B cell (primary cell): Measurements from ENCODE around the gene VPS13A. TPM values are rescaled to one million over a fixed set of nuclear protein-coding genes. Genes with fewer than 3 reads are reported as not detected.
"Not testable (repeated sequence)": the region's sequence is repeated elsewhere in the genome, so short reads cannot be mapped to it uniquely, and the experiment has no call there.

Source experiments
- ATAC-seq: fragments of 200-7000 bp; cut with Tn5 transposase; one replicate; pipeline ENCODE4 v1.10.0; 2021; ENCODE audit warnings: low read depth, mild to moderate bottlenecking, moderate number of reproducible peaks, moderate library complexity
- CTCF ChIA-PET: fragments of 350-600 bp; sonication (Branson Sonifier 250); formaldehyde crosslinking; loops from one replicate; lab custom pipeline; 2021; ENCODE audit warnings: antibody characterized with exemption, inconsistent platforms; lab: Charles Lee
- POLR2A ChIA-PET: fragments of 350-600 bp; sonication (Branson Sonifier 250); formaldehyde crosslinking; loops from one replicate; lab custom pipeline; 2021; ENCODE audit warnings: antibody characterized with exemption; lab: Charles Lee
- DNase-seq: peaks from one replicate; pipeline ENCODE4 v3.0.0; 2013
- H2AFZ ChIP-seq: 2 replicates; pipeline ENCODE4 v1.6.1; 2012; ENCODE audit warnings: mild to moderate bottlenecking, low read depth, low read length; ENCODE audit not compliant: insufficient read depth, poor library complexity, severe bottlenecking
- H3K27ac ChIP-seq, 2 donors: 1 replicate in 1 of 2; 2 replicates in 1 of 2; pipeline ENCODE4 v1.5.1; 2012 to 2013; ENCODE audit warnings: low read length in 2 of 2, mild to moderate bottlenecking in 2 of 2, moderate library complexity in 1 of 2
- H3K27me3 ChIP-seq, 4 experiments: fragments of 200-600 bp in 1 of 4; sonication (generic) in 1 of 4; replicated peaks in 1 of 4; 1 replicate in 2 of 4; 2 replicates in 2 of 4; pipeline versions ENCODE4 v1.6.1 to v1.7.0; 2013 to 2016; ENCODE audit warnings: low read length in 3 of 4, mild to moderate bottlenecking in 2 of 4, mixed read lengths in 1 of 4, moderate library complexity in 1 of 4; ENCODE audit not compliant: insufficient read depth in 4 of 4, control insufficient read depth in 3 of 4; ENCODE audit errors: control extremely low read depth in 1 of 4
- H3K36me3 ChIP-seq, 2 experiments: replicated peaks in 1 of 2; 1 replicate in 1 of 2; 2 replicates in 1 of 2; pipeline versions ENCODE4 v1.6.1 to v1.7.1; 2013; ENCODE audit warnings: low read length in 1 of 2; ENCODE audit not compliant: insufficient read depth in 2 of 2, control insufficient read depth in 1 of 2; ENCODE audit errors: control extremely low read depth in 1 of 2, extremely low read depth in 1 of 2
- H3K4me1 ChIP-seq, 2 donors: fragments of 200-600 bp in 1 of 2; sonication (generic) in 1 of 2; 1 replicate in 1 of 2; 2 replicates in 1 of 2; pipeline versions ENCODE4 v1.5.1 to v1.6.1; 2013 to 2017; ENCODE audit warnings: low read length in 2 of 2; ENCODE audit not compliant: control insufficient read depth in 2 of 2, insufficient read depth in 2 of 2
- H3K4me2 ChIP-seq: replicated peaks from 2 replicates; pipeline ENCODE3; 2012; ENCODE audit warnings: mild to moderate bottlenecking, low read depth, low read length; ENCODE audit not compliant: poor library complexity, severe bottlenecking
- H3K4me3 ChIP-seq, 5 experiments: fragments of 200-600 bp in 1 of 5; sonication (generic) in 1 of 5; 1 replicate in 3 of 5; 2 replicates in 2 of 5; pipeline versions ENCODE4 v1.5.1 to v1.7.0; 2011 to 2016; ENCODE audit warnings: low read length in 4 of 5, mild to moderate bottlenecking in 4 of 5, low read depth in 2 of 5, control low read depth in 1 of 5, moderate library complexity in 1 of 5; ENCODE audit not compliant: insufficient read depth in 1 of 5; ENCODE audit errors: control extremely low read depth in 1 of 5, extremely low read depth in 1 of 5
- H3K79me2 ChIP-seq: fragments of 200-600 bp; sonication (generic); one replicate; pipeline ENCODE4 v1.6.0; 2016; ENCODE audit warnings: low read length; ENCODE audit not compliant: control insufficient read depth, insufficient read depth
- H3K9ac ChIP-seq: fragments of 200-600 bp; sonication (generic); 2 replicates; pipeline ENCODE4 v1.6.1; 2017; ENCODE audit warnings: mild to moderate bottlenecking, low read length, moderate library complexity
- H3K9me3 ChIP-seq, 3 donors: one replicate each; pipeline versions ENCODE4 v1.6.1 to v1.7.1; 2013; ENCODE audit warnings: low read length in 2 of 3; ENCODE audit not compliant: control insufficient read depth in 2 of 3, insufficient read depth in 1 of 3; ENCODE audit errors: control extremely low read depth in 1 of 3
- H4K20me1 ChIP-seq: 2 replicates; pipeline ENCODE4 v1.6.0; 2012; ENCODE audit warnings: mild to moderate bottlenecking, low read length; ENCODE audit not compliant: insufficient read depth, control insufficient read depth, poor library complexity, severe bottlenecking
- H3K27ac Mint-ChIP-seq: one replicate; pipeline ENCODE4 v1.8.0; 2021; ENCODE audit warnings: mixed read lengths
- H3K27me3 Mint-ChIP-seq: one replicate; pipeline ENCODE4 v1.8.0; 2021; ENCODE audit warnings: mixed read lengths
- H3K4me1 Mint-ChIP-seq: one replicate; pipeline ENCODE4 v1.8.0; 2021; ENCODE audit warnings: mixed read lengths
- H3K4me3 Mint-ChIP-seq: one replicate; pipeline ENCODE4 v1.8.0; 2021; ENCODE audit warnings: mixed read lengths
- H3K9me3 Mint-ChIP-seq: one replicate; pipeline ENCODE4 v1.8.0; 2022; ENCODE audit warnings: mixed read lengths; ENCODE audit not compliant: insufficient read depth
- EZH2 ChIP-seq: IDR thresholded peaks from 2 replicates; pipeline ENCODE4 v1.6.1; 2012; ENCODE audit warnings: borderline replicate concordance, low read depth, mild to moderate bottlenecking, moderate library complexity, low read length; ENCODE audit not compliant: insufficient read depth, poor library complexity, severe bottlenecking
- WGBS: methylation state at CpG from one replicate; pipeline ENCODE4 v1.1.5; 2013; ENCODE audit warnings: missing lambda C conversion rate; ENCODE audit not compliant: insufficient coverage; 5-methylcytosine and 5-hydroxymethylcytosine counted together
- intact Hi-C: fragments of 100-400 bp; cut with micrococcal nuclease; formaldehyde crosslinking; loops from one replicate; pipeline ENCODE4 v1.10.0; 2022
- polyA plus RNA-seq: library from polyadenylated mRNA; depleted of rRNA; stranded (reverse); fragments of >200 nt; gene quantifications from 2 replicates; pipeline ENCODE4 v1.2.3, GENCODE V29; 2012
- total RNA-seq, 2 donors: library from RNA; stranded (reverse); fragments of 120-200 nt in 1 of 2; gene quantifications; 1 replicate in 1 of 2; 2 replicates in 1 of 2; pipeline versions ENCODE4 v1.2.3 to v1.2.4, GENCODE V29; 2013 to 2022
- TF ChIP-seq, protein P1 (sequence below): fragments of 200-600 bp; IDR thresholded peaks from one replicate; pipeline ENCODE4 v1.8.0; 2022; ENCODE audit warnings: antibody characterized with exemption, mild to moderate bottlenecking

Gene VPS13A
- total and polyA plus RNA-seq, 2 donors (not counting 1 experiment from before 2014, with no cell fraction given), result 6.5 to 57.8 TPM

DNA sequence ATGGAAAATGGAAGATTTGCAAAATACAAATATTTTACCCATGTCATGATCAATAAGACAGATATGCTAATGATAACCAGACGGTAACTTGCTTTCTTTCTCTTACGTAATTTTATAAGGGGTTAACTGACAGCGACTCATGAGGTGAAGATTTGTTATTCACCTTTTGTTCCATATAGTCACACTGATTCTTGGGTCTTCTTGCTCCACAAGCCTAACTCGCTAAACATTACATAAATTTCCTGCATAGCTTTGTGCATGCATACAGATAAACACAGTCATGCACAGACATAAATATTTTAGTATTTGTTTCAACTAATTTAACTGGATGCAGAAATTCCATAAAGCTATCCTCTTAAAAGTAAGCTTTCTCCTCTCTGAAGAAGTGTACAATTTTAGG, 225.9 kb downstream of the VPS13A start:
- Histone ChIP-seq H3K9ac (no peak overlapping the region), H3K79me2 (no peaks in the 10 kb centered on the region), H3K27me3 (no peaks in the 10 kb centered on the region), H3K36me3 (peaks cover 2% of the 10 kb centered on the region in 2 experiments), H3K4me2 (no peak overlapping the region), H2AFZ (no peak overlapping the region), H4K20me1 (no peaks in the 10 kb centered on the region), H3K4me1 (no peaks in the 10 kb centered on the region), H3K27ac (no peak overlapping the region), H3K4me3 (no peak overlapping the region), H3K9me3 (peaks cover 0 to under 1% (median 0%) of the 10 kb centered on the region in 3 donors)
- WGBS, result 100% methylated on average over 1 of the region's 4 CpGs
- ATAC-seq (no peak), DNase-seq (no peak)
- POLR2A ChIA-PET, result no interaction called here
- Mint-ChIP-seq H3K27ac (no peak overlapping the region), H3K9me3 (no peaks in the 10 kb centered on the region), H3K27me3 (no peaks in the 10 kb centered on the region), H3K4me1 (no peaks in the 10 kb centered on the region), H3K4me3 (no peak overlapping the region)
- TF ChIP-seq EZH2, result no peak
- TF ChIP-seq, protein P1, sequence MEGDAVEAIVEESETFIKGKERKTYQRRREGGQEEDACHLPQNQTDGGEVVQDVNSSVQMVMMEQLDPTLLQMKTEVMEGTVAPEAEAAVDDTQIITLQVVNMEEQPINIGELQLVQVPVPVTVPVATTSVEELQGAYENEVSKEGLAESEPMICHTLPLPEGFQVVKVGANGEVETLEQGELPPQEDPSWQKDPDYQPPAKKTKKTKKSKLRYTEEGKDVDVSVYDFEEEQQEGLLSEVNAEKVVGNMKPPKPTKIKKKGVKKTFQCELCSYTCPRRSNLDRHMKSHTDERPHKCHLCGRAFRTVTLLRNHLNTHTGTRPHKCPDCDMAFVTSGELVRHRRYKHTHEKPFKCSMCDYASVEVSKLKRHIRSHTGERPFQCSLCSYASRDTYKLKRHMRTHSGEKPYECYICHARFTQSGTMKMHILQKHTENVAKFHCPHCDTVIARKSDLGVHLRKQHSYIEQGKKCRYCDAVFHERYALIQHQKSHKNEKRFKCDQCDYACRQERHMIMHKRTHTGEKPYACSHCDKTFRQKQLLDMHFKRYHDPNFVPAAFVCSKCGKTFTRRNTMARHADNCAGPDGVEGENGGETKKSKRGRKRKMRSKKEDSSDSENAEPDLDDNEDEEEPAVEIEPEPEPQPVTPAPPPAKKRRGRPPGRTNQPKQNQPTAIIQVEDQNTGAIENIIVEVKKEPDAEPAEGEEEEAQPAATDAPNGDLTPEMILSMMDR, result no peak
- intact Hi-C loops, result no loop called here
- CTCF ChIA-PET, result no interaction called here

DNA sequence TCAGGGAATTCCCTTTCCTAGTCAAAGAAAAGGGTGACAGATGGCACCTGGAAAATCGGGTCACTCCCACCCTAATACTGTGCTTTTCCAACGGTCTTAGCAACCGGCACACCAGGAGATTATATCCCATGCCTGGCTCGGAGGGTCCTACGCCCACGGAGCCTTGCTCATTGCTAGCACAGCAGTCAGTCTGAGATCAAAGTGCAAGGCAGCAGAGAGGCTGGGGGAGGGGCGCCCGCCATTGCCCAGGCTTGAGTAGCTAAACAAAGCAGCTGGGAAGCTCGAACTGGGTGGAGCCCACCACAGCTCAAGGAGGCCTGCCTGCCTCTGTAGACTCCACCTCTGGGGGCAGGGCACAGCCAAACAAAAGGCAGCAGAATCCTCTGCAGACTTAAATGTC, 231.2 kb downstream of the VPS13A start:
- H2AFZ ChIP-seq, H3K27ac Mint-ChIP-seq, H3K9me3 ChIP-seq, H3K27me3 ChIP-seq, H3K4me2 ChIP-seq, intact Hi-C loops, H4K20me1 ChIP-seq, H3K4me3 ChIP-seq, H3K9me3 Mint-ChIP-seq, H3K27ac ChIP-seq, H3K4me1 Mint-ChIP-seq, CTCF ChIA-PET, H3K36me3 ChIP-seq, H3K27me3 Mint-ChIP-seq, H3K79me2 ChIP-seq, DNase-seq, H3K9ac ChIP-seq, H3K4me3 Mint-ChIP-seq, POLR2A ChIA-PET, H3K4me1 ChIP-seq, ATAC-seq: not testable (repeated sequence)
- WGBS, result 91% methylated on average over 7 of the region's 9 CpGs
